ENCODE results near the gene AGER. TPM values are rescaled to one million over a fixed set of nuclear protein-coding genes. Genes with fewer than 3 reads are reported as not detected.
A peak's percentile ranks its signal among the peaks of the same experiment; 100 is the strongest.

The AGER gene
- total RNA-seq, 4 donors from 2014 or later = 0.59 to 1.7 (median 1.4) TPM

GRCh38 chr6:32139590-32139989, 44.5 kb downstream of the AGER start:
- 58 to 61% methylated on average over 3 of the region's 5 CpGs for WGBS, 2 donors
- Histone ChIP-seq H3K27ac (no peak overlapping the region), H3K36me3 (no peaks in the 10 kb centered on the region), H3K4me1 (peaks cover 0 to 13% (median 0%) of the 10 kb centered on the region in 3 donors), H3K4me3 (no peak overlapping the region), H3K27me3 (no peaks in the 10 kb centered on the region), H3K9me3 (no peaks in the 10 kb centered on the region)
- intact Hi-C loops (cut with DNase I) = no loop called here
- TF ChIP-seq POLR2A (IDR thresholded peaks at IDR 0.05) (no peak), CTCF (IDR thresholded peaks at IDR 0.05) (no peak)
- no peak for DNase-seq

GRCh38 chr6:32137454-32137853, 46.6 kb downstream of the AGER start:
- peaks cover 0 to 7% (median 2%) of the 10 kb centered on the region in 3 donors for H3K4me1 ChIP-seq
- no peaks in the 10 kb centered on the region for H3K36me3 ChIP-seq
- DNase-seq = no peak
- intact Hi-C loops (cut with DNase I) = no loop called here
- H3K27ac ChIP-seq = no peak overlapping the region
- H3K9me3 ChIP-seq = no peaks in the 10 kb centered on the region
- no peak for TF ChIP-seq CTCF (IDR thresholded peaks at IDR 0.05)
- H3K27me3 ChIP-seq = no peaks in the 10 kb centered on the region
- H3K4me3 ChIP-seq = no peak overlapping the region

GRCh38 chr6:32133786-32134185, 50.3 kb downstream of the AGER start:
- H3K9me3 ChIP-seq = no peaks in the 10 kb centered on the region
- no peak overlapping the region for H3K4me3 ChIP-seq
- H3K36me3 ChIP-seq = no peaks in the 10 kb centered on the region
- intact Hi-C loops (cut with DNase I) = no loop called here
- DNase-seq = no peak
- no peak overlapping the region for H3K27ac ChIP-seq
- TF ChIP-seq CTCF (IDR thresholded peaks at IDR 0.05) (no peak), POLR2A (IDR thresholded peaks at IDR 0.05) (no peak)
- 74 to 77% methylated on average over 4 of the region's 4 CpGs for WGBS, 2 donors
- H3K27me3 ChIP-seq = no peaks in the 10 kb centered on the region
- H3K4me1 ChIP-seq = peaks cover 12 to 37% (median 15%) of the 10 kb centered on the region in 3 donors

GRCh38 chr6:32132110-32132509, 51.9 kb downstream of the AGER start:
- intact Hi-C loops (cut with DNase I) = no loop called here
- peaks cover 21 to 48% (median 26%) of the 10 kb centered on the region in 3 donors for H3K4me1 ChIP-seq
- H3K9me3 ChIP-seq = no peaks in the 10 kb centered on the region
- no peak for TF ChIP-seq POLR2A (IDR thresholded peaks at IDR 0.05)
- TF ChIP-seq CTCF (IDR thresholded peaks at IDR 0.05) = no peak
- H3K4me3 ChIP-seq = no peak overlapping the region
- DNase-seq = no peak
- H3K27me3 ChIP-seq = no peaks in the 10 kb centered on the region
- no peaks in the 10 kb centered on the region for H3K36me3 ChIP-seq
- peak overlapping the region in 3 of 4 donors; percentile 66 to 98 (median 96) for H3K27ac ChIP-seq

GRCh38 chr6:32131439-32131948, 52.6 kb downstream of the AGER start:
- H3K27ac ChIP-seq = peak overlapping the region in 3 of 4 donors; percentile 45 to 98 (median 96)
- H3K36me3 ChIP-seq = peaks cover 0 to 4% (median 0%) of the 10 kb centered on the region in 3 donors
- no peaks in the 10 kb centered on the region for H3K9me3 ChIP-seq
- no peaks in the 10 kb centered on the region for H3K27me3 ChIP-seq
- intact Hi-C loops (cut with DNase I) = no loop called here
- peaks cover 27 to 54% (median 31%) of the 10 kb centered on the region in 3 donors for H3K4me1 ChIP-seq
- TF ChIP-seq POLR2A (IDR thresholded peaks at IDR 0.05) (no peak), CTCF (IDR thresholded peaks at IDR 0.05) (no peak)
- DNase-seq = no peak
- no peak overlapping the region for H3K4me3 ChIP-seq
- 79 to 82% methylated on average over 9 to 13 of the region's 14 CpGs for WGBS, 2 donors

Small RNA genes within 50 kb of the gene (small RNA-seq; reads per million reads assigned to genes)
- gene AL662884.1 = 0 reads per million in 4 donors
- 0 reads per million in 4 donors for gene MIR6833

Other genes with a start within 250 kb of the AGER start
- 10 to 100 TPM; 10.4 to 81.1 (median 22.4) TPM for gene CFB, start 238.2 kb downstream of the AGER start, total RNA-seq
- 10 to 100 TPM; 52.6 to 83.9 (median 64.4) TPM for gene NELFE, start 225.3 kb downstream of the AGER start, total RNA-seq
- gene SKIC2, start 225.1 kb downstream of the AGER start, total RNA-seq = 10 to 100 TPM; 24.6 to 32.4 (median 26.8) TPM
- gene DXO, start 212.1 kb downstream of the AGER start, total RNA-seq = 10 to 100 TPM in 1 of 4 donors, 1 to 10 TPM in 3; 7.8 to 13.2 (median 8.8) TPM
- 10 to 100 TPM in 1 of 4 donors, 1 to 10 TPM in 3; 2.0 to 11.8 (median 5.2) TPM for gene C4A, start 202.2 kb downstream of the AGER start, total RNA-seq
- 1 to 10 TPM; 2.2 to 7.4 (median 5.2) TPM for gene C4B, start 169.5 kb downstream of the AGER start, total RNA-seq
- gene CYP21A2, start 145.8 kb downstream of the AGER start, total RNA-seq = under 1 TPM in 1 of 4 donors, not detected in 3; 0.22 TPM
- gene TNXB, start 74.9 kb downstream of the AGER start, total RNA-seq = 100 to 1,000 TPM in 1 of 4 donors, 10 to 100 TPM in 3; 10.5 to 102 (median 31.0) TPM
- 10 to 100 TPM; 27.3 to 45.4 (median 30.0) TPM for gene ATF6B, start 56.0 kb downstream of the AGER start, total RNA-seq
- 10 to 100 TPM in 1 of 4 donors, 1 to 10 TPM in 3; 5.9 to 16.7 (median 6.8) TPM for gene FKBPL, start 54.0 kb downstream of the AGER start, total RNA-seq
- gene PRRT1, start 32.3 kb downstream of the AGER start, total RNA-seq = under 1 TPM in 3 of 4 donors, not detected in 1; 0.35 to 0.87 (median 0.57) TPM
- gene PPT2, start 30.1 kb downstream of the AGER start, total RNA-seq = 100 to 1,000 TPM in 1 of 4 donors, 10 to 100 TPM in 3; 17.3 to 133 (median 23.7) TPM
- 10 to 100 TPM in 2 of 4 donors, 1 to 10 TPM in 2; 4.8 to 15.1 (median 8.2) TPM for gene EGFL8, start 19.7 kb downstream of the AGER start, total RNA-seq
- 10 to 100 TPM; 17.6 to 34.0 (median 19.1) TPM for gene AGPAT1, start 8.2 kb downstream of the AGER start, total RNA-seq
- 10 to 100 TPM; 20.8 to 59.0 (median 40.8) TPM for gene RNF5, start 5.8 kb downstream of the AGER start, total RNA-seq
- 10 to 100 TPM; 27.1 to 40.2 (median 28.9) TPM for gene PBX2, start 5.9 kb upstream of the AGER start, total RNA-seq
- gene GPSM3, start 8.4 kb upstream of the AGER start, total RNA-seq = 10 to 100 TPM in 2 of 4 donors, 1 to 10 TPM in 2; 1.6 to 14.1 (median 6.5) TPM
- 10 to 100 TPM in 1 of 4 donors, 1 to 10 TPM in 3; 4.7 to 13.2 (median 5.9) TPM for gene NOTCH4, start 39.8 kb upstream of the AGER start, total RNA-seq
- not detected for gene TSBP1, start 187.7 kb upstream of the AGER start, total RNA-seq
- not detected for gene BTNL2, start 222.9 kb upstream of the AGER start, total RNA-seq